Activated CD4-positive, alpha-beta T cell treated with anti-CD3 and anti-CD28 coated beads for 48 hours (primary cell): ENCODE data around the gene NEK8.
"Not testable (repeated sequence)": the region's sequence is repeated elsewhere in the genome, so short reads cannot be mapped to it uniquely, and the experiment has no call there.

Experiments
- DNase-seq: peaks from one replicate; pipeline ENCODE4 v3.0.0-alpha.2; 2020

Gene NEK8

GRCh38 chr17:28774206-28774605 lies 45.6 kb downstream of the NEK8 start:
- DNase-seq: no peak

- DNase-seq: no peak
These were observed 48.6 kb downstream of the NEK8 start for GRCh38 chr17:28777178-28777577.

GRCh38 chr17:28779601-28780000 lies 51.0 kb downstream of the NEK8 start:
- not testable (repeated sequence) for DNase-seq

- DNase-seq: no peak
These were observed 54.6 kb downstream of the NEK8 start for GRCh38 chr17:28783161-28783560.

GRCh38 chr17:28788100-28788499 lies 59.5 kb downstream of the NEK8 start:
- no peak for DNase-seq
